Measurements from ENCODE around the gene GNLY.

Gene GNLY

GRCh38 chr2:85681776-85682175 lies 12.4 kb upstream of the GNLY start:
- no peak for FAIRE-seq

DNA sequence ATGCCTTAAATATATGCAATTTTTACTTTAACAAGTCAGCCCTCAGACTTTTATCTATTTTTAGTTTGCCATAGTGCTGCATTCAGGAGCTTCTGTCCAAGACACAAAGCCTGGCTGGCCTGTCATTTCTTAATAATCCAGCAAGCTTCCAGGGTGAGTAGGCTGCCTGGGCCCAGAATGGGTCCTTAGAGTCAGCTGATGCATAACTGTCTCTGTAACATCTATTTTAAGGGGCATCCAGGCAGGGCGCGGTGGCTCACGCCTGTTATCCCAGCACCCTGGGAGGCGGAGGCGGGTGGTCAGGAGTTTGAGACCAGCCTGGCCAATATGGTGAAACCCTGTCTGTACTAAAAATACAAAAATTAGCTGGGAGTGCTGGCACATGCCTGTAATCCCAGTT lies 11.8 kb upstream of the GNLY start:
- DNase-seq (ENCODE audit: low spot score) (no peak), FAIRE-seq (no peak)

More at GRCh38 chr2:85681776-85682175, 12.4 kb upstream of the GNLY start:
- DNase-seq (ENCODE audit: low spot score): no peak

GRCh38 chr2:85684380-85684779 lies 9.8 kb upstream of the GNLY start:
- FAIRE-seq: no peak

DNA sequence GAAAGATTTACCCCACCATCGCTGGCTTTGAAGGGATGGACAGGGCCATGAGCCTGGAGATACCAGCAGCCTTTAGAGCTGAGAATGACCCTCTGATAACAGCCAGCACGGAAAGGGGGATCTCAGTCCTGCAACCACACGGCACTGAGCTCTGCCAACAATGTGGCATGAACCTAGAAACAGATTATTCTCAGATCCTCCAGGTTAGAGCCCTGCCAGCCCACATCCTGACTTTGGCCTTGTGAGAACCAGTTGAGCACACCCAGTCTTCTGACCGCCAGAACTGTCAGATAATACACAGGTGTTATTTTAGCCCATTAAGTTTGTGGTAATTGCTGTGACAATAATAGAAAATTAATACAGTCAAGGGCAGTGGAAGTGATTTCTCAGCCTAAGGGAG lies 9.4 kb upstream of the GNLY start:
- no peak for DNase-seq (ENCODE audit: low spot score)
- FAIRE-seq: no peak

More at GRCh38 chr2:85684380-85684779, 9.8 kb upstream of the GNLY start:
- no peak for DNase-seq (ENCODE audit: low spot score)

GRCh38 chr2:85690932-85691331 lies 3.2 kb upstream of the GNLY start:
- no peak for FAIRE-seq
- DNase-seq (ENCODE audit: low spot score): no peak

DNA sequence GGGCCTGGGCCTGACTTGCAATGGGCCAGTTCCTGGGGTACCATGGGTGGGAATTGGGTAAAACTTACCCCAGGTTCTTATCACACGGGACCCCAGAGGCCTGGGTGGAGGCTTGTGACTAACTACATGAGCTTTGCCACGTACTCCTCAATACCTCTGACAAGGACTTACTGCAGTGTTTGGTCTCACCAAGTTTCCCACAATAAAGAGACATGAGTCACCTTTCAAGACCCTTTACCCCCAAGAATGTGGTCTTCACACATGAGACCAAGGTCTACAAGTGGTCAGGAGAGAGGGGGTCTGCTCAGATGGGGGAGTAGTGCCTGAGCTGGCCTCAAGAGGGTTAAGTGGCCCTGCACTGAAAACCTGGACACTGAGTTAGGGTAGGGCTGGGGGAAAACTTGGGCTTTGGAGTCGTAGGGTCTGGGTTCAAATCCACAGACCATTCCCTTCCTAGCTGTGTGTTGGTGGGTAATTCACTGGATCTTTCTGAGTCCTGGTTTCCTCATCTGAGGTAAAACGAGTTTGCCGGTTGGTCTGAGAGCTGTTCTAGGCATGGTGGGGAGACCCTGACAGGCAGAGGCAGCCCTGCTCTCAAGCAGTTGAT lies 2.0 kb upstream of the GNLY start:
- FAIRE-seq (no peak), DNase-seq (ENCODE audit: low spot score) (no peak)

DNA sequence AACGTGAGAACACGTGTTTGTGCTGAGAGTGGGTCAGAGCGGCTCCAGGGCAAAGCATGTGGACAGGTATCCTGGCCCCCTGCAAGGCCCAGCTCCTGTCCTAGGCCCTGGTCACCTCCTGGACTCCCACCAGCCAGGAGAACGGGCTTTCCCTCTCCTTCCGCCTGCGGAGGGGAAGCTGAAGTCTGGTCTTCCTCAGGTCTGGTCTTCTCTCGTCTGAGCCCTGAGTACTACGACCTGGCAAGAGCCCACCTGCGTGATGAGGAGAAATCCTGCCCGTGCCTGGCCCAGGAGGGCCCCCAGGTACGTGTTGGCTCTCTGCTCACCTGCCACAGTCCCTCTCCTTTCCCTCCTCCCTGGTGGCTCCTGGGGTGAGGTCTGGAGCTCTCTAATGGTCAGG lies 963 bp downstream of the GNLY start:
- FAIRE-seq: no peak

GRCh38 chr2:85695691-85696668 lies 1.8 kb downstream of the GNLY start:
- FAIRE-seq (no peak), DNase-seq (ENCODE audit: low spot score) (no peak)

More for the DNA sequence above, 963 bp downstream of the GNLY start:
- DNase-seq (ENCODE audit: low spot score): no peak

- no peak for FAIRE-seq
These were observed 2.9 kb downstream of the GNLY start for GRCh38 chr2:85697096-85697495.

GRCh38 chr2:85697716-85698115 lies 3.6 kb downstream of the GNLY start:
- no peak for FAIRE-seq
- no peak for DNase-seq (ENCODE audit: low spot score)

More at GRCh38 chr2:85697096-85697495, 2.9 kb downstream of the GNLY start:
- DNase-seq (ENCODE audit: low spot score): no peak

GRCh38 chr2:85698184-85698879 lies 4.2 kb downstream of the GNLY start:
- DNase-seq (ENCODE audit: low spot score): no peak
- FAIRE-seq: no peak

DNA sequence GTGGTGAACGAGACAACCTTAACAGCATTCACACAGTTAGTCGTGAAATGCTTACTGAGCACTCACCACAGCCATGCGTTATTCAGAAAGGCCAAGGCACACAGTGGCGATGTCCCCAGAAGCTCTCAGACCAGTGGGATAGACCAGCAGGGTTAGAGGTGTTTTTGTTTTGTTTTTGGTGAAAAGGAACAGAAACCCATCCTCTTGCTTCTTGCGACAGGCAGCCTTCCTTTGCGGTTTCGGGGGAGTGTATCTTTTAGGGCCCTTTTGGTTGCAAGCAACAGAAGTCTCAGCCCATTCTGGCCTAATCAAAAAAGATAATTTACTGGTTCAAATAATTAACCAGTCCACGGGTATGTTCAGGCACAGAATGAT lies 4.7 kb downstream of the GNLY start:
- DNase-seq (ENCODE audit: low spot score) (no peak), FAIRE-seq (no peak)

DNA sequence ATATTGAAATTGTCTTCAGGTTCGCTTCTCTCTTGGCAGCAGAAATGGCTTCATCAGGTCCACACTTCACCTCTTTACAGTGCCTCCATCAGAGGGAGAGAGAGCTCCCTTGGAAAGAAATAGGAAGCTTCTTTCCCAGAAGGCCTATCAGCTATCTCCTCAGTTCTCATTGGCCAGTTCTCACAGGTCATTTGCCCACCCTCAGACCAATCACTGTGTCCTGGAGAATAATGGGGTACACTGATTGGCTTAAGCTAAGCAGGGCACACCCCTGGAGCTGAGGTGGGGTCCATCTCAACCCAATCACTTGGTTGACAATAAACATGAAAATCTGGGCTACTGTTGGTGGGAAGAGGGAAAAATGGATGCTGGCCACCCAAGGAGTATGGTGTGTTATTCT lies 5.2 kb downstream of the GNLY start:
- FAIRE-seq: no peak
- no peak for DNase-seq (ENCODE audit: low spot score)

- peak; percentile 36 for DNase-seq (ENCODE audit: low spot score)
- FAIRE-seq: peak; percentile 79
These were observed 8.0 kb downstream of the GNLY start for GRCh38 chr2:85702172-85702571.

DNA sequence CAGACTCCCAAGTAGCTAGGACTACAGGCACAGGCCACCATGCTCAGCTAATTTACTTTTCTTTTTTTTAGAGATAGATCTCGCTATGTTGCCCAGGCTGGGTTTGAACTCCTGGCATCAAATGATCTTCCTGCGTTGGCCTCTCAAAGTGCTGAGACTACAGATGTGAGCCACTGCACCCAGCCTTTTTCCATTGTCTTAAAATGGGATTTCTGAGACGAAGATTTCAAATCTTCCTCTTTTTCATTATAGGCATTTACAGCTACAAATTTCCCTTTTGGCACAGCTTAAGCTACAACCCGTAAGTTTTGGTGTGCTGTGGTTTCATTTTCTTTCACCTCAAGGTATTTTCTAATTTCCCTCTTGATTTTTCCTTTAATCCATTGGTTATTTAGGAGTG lies 8.6 kb downstream of the GNLY start:
- no peak for FAIRE-seq

DNA sequence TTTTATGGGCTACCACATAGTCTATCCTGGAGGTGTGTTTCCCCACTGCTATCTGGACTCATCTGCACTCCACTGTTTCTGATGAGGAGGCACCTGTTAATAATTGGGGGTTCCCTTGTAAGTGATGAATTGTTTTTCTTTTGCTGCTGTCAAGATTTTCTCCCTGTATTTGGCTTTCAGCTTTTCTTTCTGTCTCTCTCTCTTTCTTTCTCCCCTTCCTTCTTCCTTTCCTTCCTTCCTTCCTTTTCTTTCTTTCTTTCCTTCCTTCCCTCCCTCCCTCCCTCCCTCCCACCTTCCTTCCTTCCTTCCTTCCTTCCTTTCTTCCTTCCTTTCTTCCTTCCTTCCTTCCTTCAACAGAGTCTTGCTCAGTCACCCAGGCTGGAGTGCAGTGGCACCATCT lies 9.2 kb downstream of the GNLY start:
- FAIRE-seq: no peak
- no peak for DNase-seq (ENCODE audit: low spot score)

More for the DNA sequence above, 8.6 kb downstream of the GNLY start:
- no peak for DNase-seq (ENCODE audit: low spot score)

DNA sequence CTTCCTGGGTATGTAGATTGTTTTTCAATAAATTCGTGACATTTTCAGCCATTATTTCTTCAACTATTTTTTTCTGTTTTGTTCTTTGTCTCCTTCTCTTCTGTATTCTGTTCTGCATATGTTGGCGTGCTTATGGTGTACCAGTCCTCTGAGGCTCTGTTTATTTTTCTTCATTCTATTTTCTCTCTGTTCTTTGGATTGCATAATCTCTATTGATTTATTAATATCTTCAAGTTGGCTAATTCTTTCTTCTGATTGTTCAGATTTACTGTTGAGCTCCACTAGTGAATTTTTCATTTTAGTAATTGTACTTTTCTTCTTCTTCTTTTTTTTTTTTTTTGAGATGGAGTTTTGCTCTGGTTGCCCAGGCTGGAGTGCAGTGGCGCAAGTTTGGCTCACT lies 9.9 kb downstream of the GNLY start:
- no peak for DNase-seq (ENCODE audit: low spot score)
- FAIRE-seq: no peak

- no peak for DNase-seq (ENCODE audit: low spot score)
- FAIRE-seq: no peak
These were observed 10.9 kb downstream of the GNLY start for GRCh38 chr2:85704800-85705679.

- DNase-seq (ENCODE audit: low spot score) (peak; percentile 25), FAIRE-seq (no peak)
These were observed 11.5 kb downstream of the GNLY start for GRCh38 chr2:85705680-85706039.

GRCh38 chr2:85706063-85706462 lies 11.9 kb downstream of the GNLY start:
- no peak for FAIRE-seq
- no peak for DNase-seq (ENCODE audit: low spot score)
